Activated effector memory CD4-positive, alpha-beta T cell treated with Interleukin-2 at 50 U/mL for 16 hours (primary cell): ENCODE measurements around the gene ARFGAP1.

Experiments used
- DNase-seq: peaks from one replicate; pipeline ENCODE4 v3.0.0-alpha.2; 2020

Gene ARFGAP1

DNA sequence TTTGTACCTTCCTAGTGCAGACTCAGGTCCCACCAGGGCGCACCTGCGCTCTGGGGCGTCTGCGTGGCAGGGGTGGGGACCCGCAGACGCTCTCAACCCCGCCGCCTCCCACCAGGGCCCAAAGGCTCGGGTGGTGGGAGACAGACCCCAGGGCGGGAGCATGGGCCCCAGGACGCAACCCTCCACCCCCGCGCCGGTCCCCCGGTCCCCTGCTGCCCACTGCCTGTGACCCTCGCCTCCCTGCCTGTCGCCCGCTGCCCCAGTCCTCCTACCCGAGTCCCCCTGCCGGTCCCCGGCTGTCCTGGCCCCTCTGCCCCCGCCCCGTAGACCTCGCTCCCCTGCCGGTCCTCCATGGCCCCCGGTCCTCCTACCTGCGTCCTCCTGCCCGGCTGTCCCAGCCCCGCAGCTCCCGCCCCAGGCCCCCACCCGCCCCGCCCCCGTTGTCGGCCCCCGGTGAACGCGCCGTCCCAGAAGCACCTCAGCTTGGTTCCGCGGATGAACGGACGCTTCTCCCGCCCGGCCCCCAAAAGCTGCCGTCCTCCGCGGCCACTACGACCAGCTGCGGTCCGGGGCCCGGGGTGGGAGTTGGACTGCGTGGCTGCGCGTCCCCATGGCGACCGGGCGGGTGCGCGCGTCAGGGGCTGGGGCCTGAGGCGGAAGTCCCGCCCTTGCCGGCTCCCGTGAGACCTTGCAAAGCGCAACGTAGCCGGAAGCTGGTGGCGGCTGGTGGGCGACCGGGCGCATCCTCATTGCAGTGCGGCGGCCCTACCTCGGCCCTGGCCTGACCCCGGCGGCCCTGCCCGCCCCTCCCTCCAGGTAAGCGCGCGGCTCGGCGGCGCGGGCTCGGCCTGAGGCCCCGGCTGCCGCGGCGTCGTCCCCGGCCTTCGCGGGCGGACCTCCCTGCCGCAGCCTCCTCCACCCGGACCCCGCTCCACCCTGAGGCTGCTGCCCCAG is at the start of gene ARFGAP1:
Gene ARFGAP1, plus strand, starts transcription at position 709 of the 954 bp plus-strand sequence. CDS start 2,768 bp downstream, outside the sequence.
- peak; percentile 83 for DNase-seq

DNA sequence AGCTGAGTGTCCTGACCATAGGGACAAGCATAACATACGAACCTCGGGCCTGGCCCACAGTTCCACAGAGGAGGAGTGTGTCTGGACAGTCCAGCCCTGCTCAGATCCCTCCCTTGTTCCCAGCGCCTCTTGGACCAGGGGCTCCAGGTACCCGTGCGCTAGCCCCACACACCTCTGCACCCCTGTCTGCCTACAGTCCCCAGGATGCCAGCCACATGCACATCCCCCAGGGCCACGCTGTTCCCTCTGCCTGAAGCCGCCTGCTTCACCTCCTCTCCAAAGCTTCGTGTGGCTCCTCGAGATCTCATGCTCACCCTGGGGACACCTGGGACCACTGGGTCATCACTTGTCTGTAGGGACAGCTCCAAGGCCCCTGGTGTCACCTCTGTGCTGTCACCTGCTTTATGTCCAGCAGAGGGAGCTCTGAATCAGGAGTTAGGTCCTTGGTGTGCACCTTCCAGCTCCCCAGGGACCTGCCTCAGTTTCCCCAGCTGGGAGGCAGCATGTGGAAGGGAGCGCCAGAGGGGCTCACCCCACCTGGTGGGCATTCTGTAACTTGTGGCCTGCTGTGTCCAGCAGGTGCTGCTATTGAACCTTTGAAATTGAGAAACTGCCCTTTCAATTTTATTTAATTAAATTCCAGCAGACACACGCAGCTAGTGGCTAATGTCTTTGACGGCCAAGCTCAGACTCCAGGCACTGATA is 49.3 kb upstream of the ARFGAP1 start:
- peak; percentile 25 for DNase-seq

DNA sequence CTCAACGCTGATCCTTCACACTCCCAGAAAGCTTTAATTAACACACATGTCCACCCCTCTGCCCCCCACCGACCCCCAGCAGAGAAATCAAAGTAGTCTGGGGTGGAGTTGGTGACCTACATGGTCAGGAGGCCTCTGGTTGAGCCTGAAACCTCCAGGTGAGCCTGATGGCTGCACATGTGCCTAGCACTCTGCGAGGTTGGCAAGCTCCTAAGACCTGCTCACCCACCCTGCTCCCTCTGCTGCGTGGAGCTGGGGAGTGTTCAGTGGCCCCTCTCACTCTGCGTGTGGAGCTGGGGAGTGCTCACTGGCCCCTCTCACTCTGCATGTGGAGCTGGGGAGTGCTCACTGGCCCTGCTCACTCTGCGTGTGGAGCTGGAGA is 48.8 kb upstream of the ARFGAP1 start:
- DNase-seq: no peak

DNA sequence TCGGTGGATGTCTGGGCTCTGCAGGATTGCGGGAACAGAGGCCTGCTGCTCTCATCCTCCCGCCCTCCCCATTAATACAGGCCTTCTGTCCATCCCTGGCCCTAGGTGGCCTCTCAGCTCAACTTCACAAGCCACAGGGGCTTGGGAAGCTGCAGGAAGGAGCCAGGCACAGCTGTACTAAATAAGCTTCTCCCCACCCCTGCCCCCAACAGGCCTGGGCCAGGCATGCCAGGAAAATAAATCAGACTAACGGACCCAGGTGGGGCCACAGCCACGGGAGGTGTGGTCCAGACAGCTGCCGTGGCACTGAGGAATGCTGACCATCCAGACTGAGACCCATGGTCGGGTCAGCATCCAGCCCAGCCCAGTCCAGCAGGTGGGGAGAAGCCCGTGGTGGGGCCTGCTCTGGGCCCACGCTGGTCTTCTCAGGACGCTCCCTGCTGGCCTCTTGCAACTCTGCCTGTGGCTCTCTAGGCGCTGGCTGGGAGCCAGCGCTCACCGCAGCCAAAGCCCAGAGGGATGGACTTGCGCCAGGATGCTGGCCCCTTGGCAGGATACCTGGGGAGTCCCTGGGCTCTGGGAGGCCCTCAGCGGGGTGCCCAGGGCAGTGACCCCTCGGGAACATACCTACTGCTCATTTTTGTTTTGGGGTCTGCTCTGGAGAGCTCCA is 48.1 kb upstream of the ARFGAP1 start:
- no peak for DNase-seq

DNA sequence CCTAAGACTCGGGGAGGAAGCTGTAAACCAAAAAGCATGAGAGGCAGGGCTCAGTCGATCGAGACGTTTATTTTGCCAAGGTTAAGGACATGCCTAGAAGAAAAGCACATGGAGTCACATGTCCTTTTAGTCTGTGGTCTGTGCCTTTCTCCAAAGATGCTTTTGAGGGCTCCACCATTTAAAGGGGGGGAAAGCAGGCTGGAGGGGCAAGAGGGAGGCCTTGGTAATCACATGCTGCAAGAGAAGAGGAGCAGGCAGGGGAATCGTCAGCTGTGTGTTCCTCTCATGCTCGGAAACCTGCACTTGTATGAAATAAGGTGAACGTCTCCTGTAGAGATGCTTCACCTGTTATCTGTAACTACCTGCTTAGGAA is 47.5 kb upstream of the ARFGAP1 start:
- DNase-seq: no peak

DNA sequence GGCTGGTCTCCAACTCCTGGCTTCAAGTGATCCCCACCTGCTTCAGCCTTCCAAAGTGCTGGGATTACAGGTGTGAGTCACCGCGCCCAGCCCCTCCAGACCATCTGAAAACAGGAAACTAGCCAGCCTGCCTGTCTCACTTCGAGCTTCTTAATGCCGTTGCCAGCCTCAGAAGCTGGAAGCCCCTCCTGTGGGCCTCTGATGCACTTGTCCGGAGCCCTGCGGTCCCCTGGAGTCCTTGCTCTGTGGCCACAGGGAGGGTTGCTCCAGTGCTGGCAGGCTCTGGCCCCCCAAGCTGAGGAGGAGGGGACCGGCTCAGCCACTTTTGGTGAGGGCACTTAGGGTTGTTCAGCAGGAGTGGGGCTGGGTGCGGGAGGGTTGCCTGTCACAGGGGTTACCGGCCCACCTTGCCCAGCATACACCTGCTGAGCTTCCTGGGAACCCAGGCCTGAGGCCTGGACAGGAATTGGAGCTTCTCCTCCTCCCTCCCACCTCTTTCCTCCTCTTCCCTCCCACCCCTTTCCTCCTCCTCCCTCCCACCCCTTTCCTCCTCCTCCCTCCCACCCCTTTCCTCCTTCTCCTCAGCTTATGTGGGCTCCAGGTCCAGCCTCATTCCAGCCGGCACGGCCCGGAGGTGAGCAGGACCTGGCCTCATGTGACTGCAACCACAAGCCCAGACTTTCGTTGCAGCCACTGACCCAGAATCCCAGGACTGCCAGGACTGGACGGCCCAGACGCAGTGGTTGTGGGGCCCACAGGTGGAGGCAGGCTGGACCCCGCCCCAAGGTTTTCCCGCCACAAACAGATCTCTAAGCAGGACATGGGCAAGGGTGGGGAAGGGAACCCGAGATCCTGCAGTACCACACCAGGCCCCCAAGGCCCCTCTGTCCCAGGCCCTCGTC is 46.3 kb upstream of the ARFGAP1 start:
- no peak for DNase-seq

DNA sequence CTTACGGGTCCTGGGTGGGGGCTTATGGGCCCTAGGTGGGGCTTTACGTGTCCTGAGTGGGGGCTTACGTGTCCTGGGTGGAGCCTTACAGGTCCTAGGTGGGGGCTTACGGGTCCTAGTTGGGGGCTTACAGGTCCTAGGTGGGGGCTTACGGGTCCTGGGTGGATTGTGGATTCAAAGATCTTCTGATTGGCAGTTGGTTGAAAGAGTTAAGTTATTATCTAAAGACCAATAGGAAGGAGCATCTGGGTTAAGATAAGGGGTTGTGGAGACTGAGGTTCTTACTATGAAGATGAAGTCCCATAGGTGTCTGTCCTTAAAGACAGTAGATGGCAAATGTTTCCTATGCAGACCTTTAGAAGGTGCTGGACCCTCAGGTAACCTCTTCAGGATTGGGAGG is 45.4 kb upstream of the ARFGAP1 start:
- DNase-seq: no peak

DNA sequence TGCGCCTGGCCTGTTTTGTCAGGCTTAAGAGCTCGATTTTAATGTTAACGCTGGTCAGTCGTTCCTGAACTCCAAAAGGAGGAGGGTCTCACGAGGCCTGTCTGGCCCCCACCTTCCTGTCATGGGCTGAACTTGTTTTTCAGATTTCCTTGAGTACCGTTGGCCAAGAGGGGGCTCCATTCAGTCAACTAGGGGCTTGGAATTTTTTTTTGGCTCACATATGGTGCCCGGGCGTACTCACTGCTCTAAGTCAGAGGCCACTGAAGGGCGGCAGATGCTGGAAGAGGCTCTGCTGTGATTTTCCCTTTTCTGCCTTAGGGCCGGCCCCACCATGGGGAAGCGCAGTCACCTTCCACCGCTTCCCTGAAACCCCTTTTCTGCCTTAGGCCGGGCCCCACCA is 43.8 kb upstream of the ARFGAP1 start:
- DNase-seq: no peak

DNA sequence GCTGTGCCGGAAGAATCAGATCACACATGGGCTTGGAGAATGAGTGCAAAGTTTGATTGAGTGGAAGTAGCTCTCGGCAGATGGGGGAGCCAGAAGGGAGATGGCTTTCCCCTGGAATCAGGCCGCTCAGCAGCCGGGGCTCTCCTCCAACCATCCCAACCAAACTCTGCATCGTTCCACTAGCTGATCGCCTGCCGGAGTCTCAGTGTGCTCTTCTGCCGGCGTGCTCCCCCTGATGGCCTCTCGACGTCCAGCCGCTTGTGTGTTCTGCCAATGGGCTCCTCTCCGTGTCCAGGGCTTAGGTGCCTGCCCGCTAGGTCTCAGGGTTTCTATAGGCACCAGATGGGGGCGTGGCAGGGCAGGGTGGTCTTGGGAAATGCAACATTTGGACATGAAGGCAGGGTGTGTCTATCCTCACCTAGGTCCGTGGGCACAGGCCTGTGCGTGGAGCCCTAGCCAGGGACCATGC is 41.8 kb upstream of the ARFGAP1 start:
- DNase-seq: no peak

DNA sequence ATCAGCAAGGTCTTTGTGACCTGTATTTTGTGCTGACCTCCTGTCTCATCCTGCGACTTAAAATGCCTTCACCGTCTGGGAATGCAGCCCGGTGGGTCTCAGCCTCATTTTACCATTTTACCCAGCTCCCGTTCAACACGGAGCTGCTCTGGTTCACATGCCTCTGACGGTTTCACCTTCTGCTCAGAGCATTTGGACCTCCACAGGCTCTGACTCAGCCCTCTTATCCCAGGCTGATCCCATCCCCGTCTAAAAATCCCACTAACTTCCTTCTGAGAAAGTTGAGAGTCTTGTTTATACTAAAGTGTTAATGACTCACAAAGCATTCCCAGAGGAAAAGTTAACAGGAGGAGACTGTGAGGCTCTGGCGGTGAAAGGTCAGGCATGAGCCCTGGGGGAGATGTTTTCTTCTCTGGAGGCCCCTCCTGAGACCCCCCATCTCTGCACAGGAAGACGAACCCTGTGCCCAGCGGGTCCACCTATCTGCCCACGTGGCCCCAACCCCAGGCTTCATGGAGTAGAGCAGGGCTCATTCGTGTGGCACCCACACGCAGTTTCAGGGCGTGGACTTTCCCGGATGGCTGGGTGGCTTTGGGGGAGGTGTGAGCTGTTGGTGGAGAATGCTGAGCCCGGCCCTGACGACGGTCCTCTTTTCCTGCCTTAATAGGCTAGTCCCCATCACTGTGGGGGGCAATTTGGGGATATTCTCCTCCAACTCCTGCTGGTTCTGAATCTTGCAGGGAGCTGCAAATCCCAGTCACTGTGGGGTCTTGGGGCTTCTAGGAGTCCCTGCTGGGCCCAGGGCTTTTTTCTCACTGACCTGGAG is 40.2 kb upstream of the ARFGAP1 start:
- DNase-seq: no peak

DNA sequence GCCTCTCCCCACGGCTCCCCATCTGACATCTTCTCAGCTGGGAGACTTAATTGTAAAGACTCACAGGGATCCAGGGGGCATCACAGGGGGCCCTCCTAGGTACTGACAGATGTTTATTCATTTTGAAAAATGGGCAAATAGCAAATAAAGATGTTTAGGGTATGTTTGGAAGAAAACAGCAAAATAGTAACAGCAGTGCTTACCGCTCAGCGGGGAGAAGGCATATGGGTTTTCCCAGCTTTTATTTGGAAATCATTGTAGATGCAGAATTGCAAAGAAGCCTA is 39.6 kb upstream of the ARFGAP1 start:
- no peak for DNase-seq

DNA sequence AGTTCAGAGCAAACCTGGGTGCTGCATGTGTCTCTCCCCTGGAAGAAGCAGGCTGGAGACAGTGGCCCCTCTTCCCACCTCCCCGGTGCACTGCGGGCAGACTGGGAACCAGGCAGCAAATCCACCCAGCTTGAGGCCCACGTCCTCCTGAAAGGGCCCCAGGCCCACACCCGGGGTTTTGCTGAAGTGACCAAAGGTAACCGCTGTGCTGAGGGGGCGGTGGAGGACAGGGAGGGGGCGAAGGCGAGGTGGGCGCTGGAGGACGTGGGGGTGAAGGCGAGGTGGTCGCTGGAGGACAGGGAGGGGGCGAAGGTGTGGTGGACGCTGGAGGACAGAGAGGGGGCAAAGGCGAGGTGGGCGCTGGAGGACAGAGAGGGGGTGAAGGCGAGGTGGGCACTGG is 38.7 kb upstream of the ARFGAP1 start:
- DNase-seq: no peak

DNA sequence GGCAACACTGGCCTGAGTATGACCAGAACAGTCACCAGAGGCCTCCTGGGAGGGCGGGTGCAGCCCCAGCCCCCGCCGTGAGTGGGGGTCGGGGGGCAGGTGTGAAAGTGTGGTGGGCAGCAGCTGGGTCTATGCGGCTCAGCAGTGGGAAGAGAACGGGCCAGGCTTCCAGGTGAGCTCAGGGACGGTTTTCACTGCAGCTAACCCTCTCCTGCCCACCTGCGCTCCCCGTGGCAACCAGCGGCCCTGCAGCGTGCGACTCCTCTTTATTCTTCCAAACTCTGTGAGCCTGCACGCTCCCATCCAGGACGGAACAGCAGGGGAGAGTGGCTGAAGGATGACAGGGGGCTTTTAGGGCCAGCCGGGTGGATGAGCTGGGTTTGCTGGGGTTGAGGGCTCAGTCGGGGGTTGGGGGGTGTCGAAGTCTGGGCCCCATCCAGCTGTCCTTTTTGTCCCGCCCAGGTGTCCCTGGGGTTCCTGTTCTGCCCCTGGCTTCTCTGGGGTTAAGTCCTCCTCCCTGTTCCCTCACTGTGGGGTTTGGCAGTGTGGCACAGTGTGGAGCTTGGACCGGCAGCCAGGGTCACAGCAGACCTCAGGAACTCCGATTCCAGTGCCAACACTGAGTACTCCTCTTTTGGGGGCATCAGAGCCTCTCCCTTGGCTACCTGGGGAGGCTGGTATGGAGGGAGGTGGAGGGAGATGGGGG is 37.8 kb upstream of the ARFGAP1 start:
- DNase-seq: no peak

DNA sequence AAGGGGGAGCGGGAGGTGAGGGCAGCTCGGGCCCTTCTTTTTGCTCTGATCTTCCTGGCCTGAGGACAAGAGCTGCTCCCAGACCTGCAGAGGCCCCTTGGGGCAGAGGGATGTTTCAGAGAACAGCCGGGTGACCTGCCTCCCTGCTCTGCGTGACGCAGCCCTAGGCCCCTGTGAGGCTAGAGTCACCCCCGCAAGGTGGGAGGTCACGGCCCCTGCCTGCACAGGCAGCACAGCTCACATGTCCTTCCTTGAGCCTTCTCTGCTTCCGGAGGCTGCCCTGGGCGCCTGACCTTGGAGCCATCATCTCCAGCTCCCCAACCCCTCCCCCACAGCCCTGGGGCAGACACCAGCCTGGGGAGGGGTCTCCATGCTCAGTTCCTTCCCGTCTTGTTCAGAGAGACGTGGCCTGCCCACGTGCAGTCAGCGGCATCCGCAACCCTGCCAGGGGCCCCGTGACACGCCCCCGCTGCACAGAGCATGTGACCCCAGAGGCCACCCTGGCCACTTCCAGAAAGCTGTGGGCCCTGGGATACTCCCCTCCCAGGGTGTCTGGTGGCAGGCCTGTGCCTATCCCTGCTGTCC is 37.1 kb upstream of the ARFGAP1 start, which contains the start of gene BIRC7:
Gene BIRC7, plus strand, starts transcription at position 507 of the 585 bp plus-strand sequence. CDS start 192 bp downstream, outside the sequence.
- no peak for DNase-seq

DNA sequence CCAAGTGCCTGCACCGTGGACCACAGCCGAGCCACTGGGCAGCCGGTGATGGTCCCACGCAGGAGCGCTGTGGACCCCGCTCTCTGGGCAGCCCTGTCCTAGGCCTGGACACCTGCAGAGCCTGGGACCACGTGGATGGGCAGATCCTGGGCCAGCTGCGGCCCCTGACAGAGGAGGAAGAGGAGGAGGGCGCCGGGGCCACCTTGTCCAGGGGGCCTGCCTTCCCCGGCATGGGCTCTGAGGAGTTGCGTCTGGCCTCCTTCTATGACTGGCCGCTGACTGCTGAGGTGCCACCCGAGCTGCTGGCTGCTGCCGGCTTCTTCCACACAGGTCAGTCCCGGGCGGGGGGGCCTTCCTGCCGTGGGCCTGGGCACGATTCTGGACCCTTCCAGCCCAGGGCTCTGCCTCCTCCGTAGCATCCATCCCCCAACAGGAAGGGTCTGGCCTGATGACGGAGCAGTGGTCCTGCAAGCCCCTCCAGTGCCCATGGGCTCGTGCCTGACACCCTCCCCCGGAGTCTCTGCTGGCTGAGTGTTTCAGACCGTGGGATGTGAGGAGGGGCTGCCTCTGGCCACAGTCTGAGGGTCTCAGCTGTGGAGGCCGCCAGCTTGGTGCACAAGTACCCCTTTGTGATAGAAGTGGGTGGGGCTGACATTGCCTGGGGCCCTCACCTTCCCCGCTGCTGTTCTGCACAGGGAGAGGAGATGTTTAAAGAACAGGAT is 36.3 kb upstream of the ARFGAP1 start:
- no peak for DNase-seq

DNA sequence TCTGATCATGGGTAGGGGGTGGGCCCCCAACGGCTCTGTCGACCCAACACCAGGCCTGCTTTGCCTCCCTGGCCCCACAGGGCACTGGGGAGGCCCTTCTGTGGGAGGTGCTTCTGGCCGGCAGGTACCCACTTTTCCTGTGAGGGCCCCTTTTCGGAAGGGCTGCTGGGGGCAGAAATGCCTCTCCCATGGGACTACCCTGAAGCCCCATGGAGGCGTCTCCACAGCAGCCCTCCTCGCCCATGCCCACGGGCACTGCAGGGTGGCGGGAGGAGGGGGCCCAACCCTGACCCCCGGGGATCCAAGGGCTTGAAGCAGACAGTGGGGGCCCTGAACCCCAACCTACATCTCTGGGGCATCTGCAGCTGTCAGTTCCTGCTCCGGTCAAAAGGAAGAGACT is 34.6 kb upstream of the ARFGAP1 start:
- no peak for DNase-seq

DNA sequence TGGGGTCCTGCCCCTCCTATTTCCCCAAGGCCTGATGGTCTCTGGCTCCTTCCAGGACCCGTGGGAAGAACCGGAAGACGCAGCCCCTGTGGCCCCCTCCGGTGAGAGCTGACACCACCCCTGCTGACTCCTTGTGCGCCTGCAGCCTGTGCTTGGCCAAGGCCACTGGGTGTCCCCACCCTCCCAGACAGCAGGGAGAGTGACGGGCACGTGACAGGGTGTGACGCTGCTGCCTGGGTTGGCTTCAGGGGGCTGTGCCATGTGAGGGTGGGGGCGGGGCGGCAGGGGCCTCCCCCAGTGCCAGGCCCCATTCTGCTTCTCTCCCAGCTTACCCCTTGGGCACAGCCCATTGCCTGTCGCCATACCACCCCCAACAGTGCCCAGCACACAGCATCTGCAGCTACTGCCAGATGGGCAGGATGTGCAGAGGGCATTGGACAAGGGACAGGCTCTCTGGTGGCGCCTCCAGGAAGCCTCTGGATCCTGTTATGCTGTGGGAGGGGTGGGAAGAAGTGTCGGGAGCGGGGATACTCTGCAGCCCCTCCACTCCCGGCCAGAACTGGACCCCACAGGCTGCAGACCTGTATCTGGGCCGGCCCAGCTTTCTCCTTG is 34.0 kb upstream of the ARFGAP1 start:
- DNase-seq: no peak

DNA sequence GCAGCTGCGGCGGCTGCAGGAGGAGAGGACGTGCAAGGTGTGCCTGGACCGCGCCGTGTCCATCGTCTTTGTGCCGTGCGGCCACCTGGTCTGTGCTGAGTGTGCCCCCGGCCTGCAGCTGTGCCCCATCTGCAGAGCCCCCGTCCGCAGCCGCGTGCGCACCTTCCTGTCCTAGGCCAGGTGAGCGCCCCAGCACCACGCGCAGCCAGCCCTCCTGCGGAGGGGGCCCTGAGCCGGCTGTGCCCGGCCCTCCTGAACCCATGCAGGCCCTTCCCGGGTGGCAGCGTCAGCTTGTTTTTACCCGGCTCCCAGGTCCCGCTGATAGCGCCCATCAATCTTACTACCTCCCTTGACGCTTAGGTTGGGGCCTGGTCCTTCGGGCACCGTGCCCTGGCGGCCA is 33.2 kb upstream of the ARFGAP1 start:
- no peak for DNase-seq

DNA sequence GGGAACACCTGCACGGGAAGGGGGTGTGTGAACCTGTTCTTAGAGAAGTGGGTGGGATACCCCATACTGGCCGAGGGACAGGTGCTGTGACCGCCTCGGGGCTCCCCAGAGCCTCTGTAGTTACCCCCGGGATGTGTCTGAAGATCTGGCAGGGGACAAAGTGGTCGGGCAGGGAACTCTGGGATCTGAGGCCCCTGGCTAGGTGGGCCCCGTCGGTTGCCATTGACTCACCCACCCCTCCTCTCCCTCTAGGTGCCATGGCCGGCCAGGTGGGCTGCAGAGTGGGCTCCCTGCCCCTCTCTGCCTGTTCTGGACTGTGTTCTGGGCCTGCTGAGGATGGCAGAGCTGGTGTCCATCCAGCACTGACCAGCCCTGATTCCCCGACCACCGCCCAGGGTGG is 32.6 kb upstream of the ARFGAP1 start:
- DNase-seq: no peak
